HEK293T (cell line): ENCODE measurements around the gene SVIL.

Experiments used
- FOXM1 ChIP-seq: fragments of 450-650 bp; IDR thresholded peaks from 2 replicates; pipeline ENCODE4 v1.6.1; 2017; ENCODE audit warnings: mild to moderate bottlenecking, borderline replicate concordance
- SP1 ChIP-seq: fragments of 450-650 bp; IDR thresholded peaks from 2 replicates; pipeline ENCODE4 v1.6.1; 2017

DNA sequence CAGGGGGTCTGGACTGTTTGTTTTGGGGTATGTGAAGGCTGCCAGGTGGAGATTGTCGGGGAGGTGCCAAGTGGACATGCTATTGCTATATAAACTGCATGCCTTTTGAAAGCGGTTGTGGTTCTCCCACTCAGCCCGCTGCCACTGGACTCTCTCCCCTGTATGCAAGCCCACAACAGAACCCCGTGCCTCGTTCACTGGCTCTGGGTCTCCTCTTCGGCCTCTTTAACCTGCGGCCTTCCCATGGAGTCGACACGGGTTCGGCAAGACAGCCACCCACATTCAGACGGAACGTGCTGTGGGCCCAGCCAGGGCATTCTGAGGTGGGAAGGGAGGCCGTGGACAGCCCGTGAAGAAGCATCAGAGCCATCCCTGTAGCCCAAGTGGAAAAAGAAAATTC, 50.3 kb downstream of the SVIL start:
- no peak for TF ChIP-seq FOXM1
- no peak for TF ChIP-seq SP1
